ENCODE results near the gene USP16. TPM values are rescaled to one million over a fixed set of nuclear protein-coding genes. Genes with fewer than 3 reads are reported as not detected.

Gene USP16
- polyA plus RNA-seq, 3 donors, result 11.6 to 23.6 (median 16.2) TPM

DNA sequence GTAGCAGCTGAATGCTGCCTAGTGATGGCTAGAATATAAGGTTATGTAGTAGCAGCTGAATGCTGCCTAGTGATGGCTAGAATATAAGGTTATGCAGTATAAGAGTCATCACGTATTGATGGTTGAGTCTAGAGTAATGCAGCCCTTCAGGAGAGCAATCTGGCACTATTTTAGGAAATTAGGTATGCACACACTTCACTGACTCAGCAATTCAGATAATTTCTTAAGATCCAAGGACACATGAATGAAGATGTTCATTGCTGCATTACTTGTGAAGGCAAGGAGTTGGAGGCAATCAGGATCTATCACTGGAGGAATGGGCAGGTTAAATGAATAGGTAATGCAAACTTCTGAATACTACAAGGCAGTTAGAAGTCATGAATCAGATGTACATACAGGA, 45.4 kb upstream of the USP16 start:
- no peak for DNase-seq
- H2AFZ ChIP-seq (ENCODE audit: insufficient read depth, low read depth, low read length, poor library complexity, severe bottlenecking), result no peak overlapping the region
- H3K4me2 ChIP-seq (replicated peaks; ENCODE audit: extremely low read depth, low read length, poor library complexity, severe bottlenecking), result no peak overlapping the region
- intact Hi-C loops (cut with micrococcal nuclease), result no loop called here
- no peaks in the 10 kb centered on the region for H3K4me1 ChIP-seq (ENCODE audit: control insufficient read depth in 1 of 2, insufficient read depth in 2 of 2, low read length in 2 of 2)
- WGBS (ENCODE audit: insufficient coverage), result 80% methylated on average over 1 of the region's 1 CpG
- peaks cover 90 to 100% of the 10 kb centered on the region in 2 donors for H3K36me3 ChIP-seq (replicated peaks in 1 of 2; ENCODE audit: control insufficient read depth in 1 of 2, insufficient read depth in 2 of 2, low read length in 2 of 2)
- H3K27ac ChIP-seq (ENCODE audit: low read depth in 1 of 2, low read length in 2 of 2), result no peak overlapping the region
- peaks cover 7% of the 10 kb centered on the region for H4K20me1 ChIP-seq (ENCODE audit: insufficient read depth, low read length)
- Mint-ChIP-seq H3K27ac (no peak overlapping the region), H3K4me3 (no peak overlapping the region), H3K27me3 (ENCODE audit: low read depth in 3 of 3) (no peaks in the 10 kb centered on the region), H3K4me1 (no peaks in the 10 kb centered on the region), H3K36me3 (peaks cover 70 to 92% of the 10 kb centered on the region in 2 donors), H3K9me3 (no peaks in the 10 kb centered on the region)
- no peaks in the 10 kb centered on the region for H3K9me3 ChIP-seq (replicated peaks in 1 of 2; ENCODE audit: control insufficient read depth in 1 of 2, insufficient read depth in 1 of 2, low read length in 2 of 2)
- H3K4me3 ChIP-seq (replicated peaks in 1 of 3; ENCODE audit: low read depth in 2 of 3, low read length in 3 of 3), result no peak overlapping the region
- H3K79me2 ChIP-seq (ENCODE audit: insufficient read depth, low read length), result peaks cover 3% of the 10 kb centered on the region
- no peak overlapping the region for H3K9ac ChIP-seq (ENCODE audit: insufficient read depth, low read length, poor library complexity, severe bottlenecking)
- TF ChIP-seq, protein P1, sequence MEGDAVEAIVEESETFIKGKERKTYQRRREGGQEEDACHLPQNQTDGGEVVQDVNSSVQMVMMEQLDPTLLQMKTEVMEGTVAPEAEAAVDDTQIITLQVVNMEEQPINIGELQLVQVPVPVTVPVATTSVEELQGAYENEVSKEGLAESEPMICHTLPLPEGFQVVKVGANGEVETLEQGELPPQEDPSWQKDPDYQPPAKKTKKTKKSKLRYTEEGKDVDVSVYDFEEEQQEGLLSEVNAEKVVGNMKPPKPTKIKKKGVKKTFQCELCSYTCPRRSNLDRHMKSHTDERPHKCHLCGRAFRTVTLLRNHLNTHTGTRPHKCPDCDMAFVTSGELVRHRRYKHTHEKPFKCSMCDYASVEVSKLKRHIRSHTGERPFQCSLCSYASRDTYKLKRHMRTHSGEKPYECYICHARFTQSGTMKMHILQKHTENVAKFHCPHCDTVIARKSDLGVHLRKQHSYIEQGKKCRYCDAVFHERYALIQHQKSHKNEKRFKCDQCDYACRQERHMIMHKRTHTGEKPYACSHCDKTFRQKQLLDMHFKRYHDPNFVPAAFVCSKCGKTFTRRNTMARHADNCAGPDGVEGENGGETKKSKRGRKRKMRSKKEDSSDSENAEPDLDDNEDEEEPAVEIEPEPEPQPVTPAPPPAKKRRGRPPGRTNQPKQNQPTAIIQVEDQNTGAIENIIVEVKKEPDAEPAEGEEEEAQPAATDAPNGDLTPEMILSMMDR (IDR thresholded peaks at IDR 0.05), result no peak
- H3K27me3 ChIP-seq (ENCODE audit: control insufficient read depth in 2 of 2, insufficient read depth in 2 of 2, low read length in 2 of 2), result no peaks in the 10 kb centered on the region

GRCh38 chr21:28982637-28983036, 41.8 kb upstream of the USP16 start:
- H3K4me1 Mint-ChIP-seq, result no peaks in the 10 kb centered on the region
- Histone ChIP-seq H3K9ac (ENCODE audit: insufficient read depth, low read length, poor library complexity, severe bottlenecking) (no peak overlapping the region), H3K4me3 (replicated peaks in 1 of 3; ENCODE audit: low read depth in 2 of 3, low read length in 3 of 3) (no peak overlapping the region), H4K20me1 (ENCODE audit: insufficient read depth, low read length) (peaks cover 22% of the 10 kb centered on the region), H3K36me3 (replicated peaks in 1 of 2; ENCODE audit: control insufficient read depth in 1 of 2, insufficient read depth in 2 of 2, low read length in 2 of 2) (peaks cover 85 to 93% of the 10 kb centered on the region in 2 donors), H3K4me1 (ENCODE audit: control insufficient read depth in 1 of 2, insufficient read depth in 2 of 2, low read length in 2 of 2) (no peaks in the 10 kb centered on the region), H3K27ac (ENCODE audit: low read depth in 1 of 2, low read length in 2 of 2) (no peak overlapping the region), H3K79me2 (ENCODE audit: insufficient read depth, low read length) (peaks cover 12% of the 10 kb centered on the region), H3K27me3 (ENCODE audit: control insufficient read depth in 2 of 2, insufficient read depth in 2 of 2, low read length in 2 of 2) (no peaks in the 10 kb centered on the region), H2AFZ (ENCODE audit: insufficient read depth, low read depth, low read length, poor library complexity, severe bottlenecking) (no peak overlapping the region), H3K9me3 (replicated peaks in 1 of 2; ENCODE audit: control insufficient read depth in 1 of 2, insufficient read depth in 1 of 2, low read length in 2 of 2) (no peaks in the 10 kb centered on the region), H3K4me2 (replicated peaks; ENCODE audit: extremely low read depth, low read length, poor library complexity, severe bottlenecking) (no peak overlapping the region)
- no peak overlapping the region for H3K27ac Mint-ChIP-seq
- TF ChIP-seq, protein P1 (IDR thresholded peaks at IDR 0.05), result no peak
- intact Hi-C loops (cut with micrococcal nuclease), result loop anchor here in 1 of 2 donors (10.0 kb wide), 1 partner anchor 82 kb away; no protein-coding TSS in a partner anchor
- peaks cover 69 to 84% of the 10 kb centered on the region in 2 donors for H3K36me3 Mint-ChIP-seq
- no peaks in the 10 kb centered on the region for H3K9me3 Mint-ChIP-seq
- H3K27me3 Mint-ChIP-seq (ENCODE audit: low read depth in 3 of 3), result no peaks in the 10 kb centered on the region
- H3K4me3 Mint-ChIP-seq, result no peak overlapping the region
- no CpG with 5 or more reads among the region's 1 CpG for WGBS (ENCODE audit: insufficient coverage)
- no peak for DNase-seq

All from CD14-positive monocyte (primary cell).